GM18909 (cell line): ENCODE data around the gene COL6A1.
"Not testable (repeated sequence)": the region's sequence is repeated elsewhere in the genome, so short reads cannot be mapped to it uniquely, and the experiment has no call there.

Experiments used
- ATAC-seq: cut with Tn5 transposase; IDR thresholded peaks from one replicate; pipeline ENCODE4 v1.9.1; 2021; ENCODE audit warnings: mild to moderate bottlenecking; ENCODE audit not compliant: unreplicated experiment, poor library complexity

Gene COL6A1

DNA sequence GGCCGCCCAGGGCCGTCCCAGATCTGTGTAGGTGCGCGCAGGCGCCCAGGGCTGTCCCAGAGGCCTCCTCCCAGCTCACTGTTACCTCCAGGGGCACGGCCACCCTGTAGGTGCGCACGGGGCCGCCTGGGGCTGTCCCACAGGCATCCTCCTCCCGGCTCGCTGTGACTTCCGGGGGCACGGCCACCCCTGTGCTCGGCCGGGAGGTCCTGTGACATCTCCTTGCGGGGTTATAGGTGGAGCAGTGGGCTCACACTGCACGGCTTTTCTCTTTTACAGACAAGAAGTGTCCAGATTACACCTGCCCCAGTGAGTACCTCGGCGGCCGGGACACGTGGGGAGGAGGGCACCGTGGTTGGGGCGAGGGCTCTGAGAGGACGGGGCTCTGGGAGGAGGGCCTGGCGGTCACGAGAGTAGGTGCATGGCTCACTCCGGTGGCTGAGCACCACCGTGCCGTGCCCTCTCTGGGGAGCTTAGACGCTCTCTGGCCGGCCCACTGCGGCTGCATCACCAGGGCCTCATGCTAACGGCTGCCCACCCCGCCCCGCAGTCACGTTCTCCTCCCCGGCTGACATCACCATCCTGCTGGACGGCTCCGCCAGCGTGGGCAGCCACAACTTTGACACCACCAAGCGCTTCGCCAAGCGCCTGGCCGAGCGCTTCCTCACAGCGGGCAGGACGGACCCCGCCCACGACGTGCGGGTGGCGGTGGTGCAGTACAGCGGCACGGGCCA lies 21.4 kb downstream of the COL6A1 start:
- no peak for ATAC-seq

DNA sequence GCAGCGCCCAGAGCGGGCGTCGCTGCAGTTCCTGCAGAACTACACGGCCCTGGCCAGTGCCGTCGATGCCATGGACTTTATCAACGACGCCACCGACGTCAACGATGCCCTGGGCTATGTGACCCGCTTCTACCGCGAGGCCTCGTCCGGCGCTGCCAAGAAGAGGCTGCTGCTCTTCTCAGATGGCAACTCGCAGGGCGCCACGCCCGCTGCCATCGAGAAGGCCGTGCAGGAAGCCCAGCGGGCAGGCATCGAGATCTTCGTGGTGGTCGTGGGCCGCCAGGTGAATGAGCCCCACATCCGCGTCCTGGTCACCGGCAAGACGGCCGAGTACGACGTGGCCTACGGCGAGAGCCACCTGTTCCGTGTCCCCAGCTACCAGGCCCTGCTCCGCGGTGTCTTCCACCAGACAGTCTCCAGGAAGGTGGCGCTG lies 22.0 kb downstream of the COL6A1 start:
- no peak for ATAC-seq

- no peak for ATAC-seq
Measured at GRCh38 chr21:46004168-46004861, 22.7 kb downstream of the COL6A1 start.

DNA sequence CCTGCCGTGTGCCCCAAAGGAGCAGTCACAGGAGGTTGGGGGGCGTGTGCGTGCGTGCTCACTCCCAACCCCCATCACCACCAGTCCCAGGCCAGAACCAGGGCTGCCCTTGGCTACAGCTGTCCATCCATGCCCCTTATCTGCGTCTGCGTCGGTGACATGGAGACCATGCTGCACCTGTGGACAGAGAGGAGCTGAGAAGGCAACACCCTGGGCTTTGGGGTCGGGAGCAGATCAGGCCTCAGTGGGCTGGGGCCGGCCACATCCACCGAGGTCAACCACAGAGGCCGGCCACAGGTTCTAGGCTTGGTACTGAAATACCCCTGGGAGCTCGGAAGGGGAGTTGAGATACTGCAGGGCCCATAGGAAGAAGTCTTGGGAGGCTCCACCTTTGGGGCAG lies 23.5 kb downstream of the COL6A1 start:
- ATAC-seq: no peak

DNA sequence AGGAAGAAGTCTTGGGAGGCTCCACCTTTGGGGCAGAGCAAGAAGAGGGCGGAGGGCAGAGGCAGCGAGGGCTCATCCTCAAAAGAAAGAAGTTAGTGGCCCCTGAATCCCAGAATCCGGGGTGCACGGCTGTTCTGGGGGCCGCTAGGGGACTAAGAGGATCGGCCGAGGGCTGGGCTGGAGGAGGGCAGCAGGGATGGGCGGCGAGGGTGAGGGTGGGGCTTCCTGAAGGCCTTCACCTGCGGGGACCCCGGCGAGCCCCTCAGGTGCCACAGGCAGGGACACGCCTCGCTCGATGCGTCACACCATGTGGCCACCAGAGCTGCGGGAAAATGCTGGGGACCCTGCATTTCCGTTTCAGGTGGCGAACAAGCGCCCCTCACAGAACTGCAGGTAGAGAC lies 23.9 kb downstream of the COL6A1 start:
- ATAC-seq: no peak

DNA sequence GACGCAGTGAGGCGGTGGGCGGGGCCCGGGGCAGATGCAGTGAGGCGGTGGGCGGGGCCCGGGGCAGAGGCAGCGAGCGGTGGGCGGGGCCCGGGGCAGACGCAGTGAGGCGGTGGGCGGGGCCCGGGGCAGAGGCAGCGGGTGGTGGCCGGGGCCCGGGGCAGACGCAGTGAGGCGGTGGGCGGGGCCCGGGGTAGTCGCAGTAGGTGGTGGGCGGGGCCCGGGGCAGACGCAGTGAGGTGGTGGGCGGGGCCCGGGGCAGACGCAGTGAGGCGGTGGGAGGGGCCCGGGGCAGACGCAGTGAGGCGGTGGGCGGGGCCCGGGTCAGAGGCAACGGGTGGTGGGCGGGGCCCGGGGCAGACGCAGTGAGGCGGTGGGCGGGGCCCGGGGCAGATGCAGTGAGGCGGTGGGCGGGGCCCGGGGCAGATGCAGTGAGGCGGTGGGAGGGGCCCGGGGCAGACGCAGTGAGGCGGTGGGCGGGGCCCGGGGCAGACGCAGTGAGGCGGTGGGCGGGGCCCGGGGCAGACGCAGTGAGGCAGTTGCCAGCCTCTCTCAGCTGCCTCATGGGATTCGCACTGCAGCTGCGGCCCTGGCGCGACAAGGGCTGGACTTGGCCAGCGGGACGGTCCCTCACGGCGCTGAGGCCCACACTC lies 24.4 kb downstream of the COL6A1 start:
- ATAC-seq: not testable (repeated sequence)

DNA sequence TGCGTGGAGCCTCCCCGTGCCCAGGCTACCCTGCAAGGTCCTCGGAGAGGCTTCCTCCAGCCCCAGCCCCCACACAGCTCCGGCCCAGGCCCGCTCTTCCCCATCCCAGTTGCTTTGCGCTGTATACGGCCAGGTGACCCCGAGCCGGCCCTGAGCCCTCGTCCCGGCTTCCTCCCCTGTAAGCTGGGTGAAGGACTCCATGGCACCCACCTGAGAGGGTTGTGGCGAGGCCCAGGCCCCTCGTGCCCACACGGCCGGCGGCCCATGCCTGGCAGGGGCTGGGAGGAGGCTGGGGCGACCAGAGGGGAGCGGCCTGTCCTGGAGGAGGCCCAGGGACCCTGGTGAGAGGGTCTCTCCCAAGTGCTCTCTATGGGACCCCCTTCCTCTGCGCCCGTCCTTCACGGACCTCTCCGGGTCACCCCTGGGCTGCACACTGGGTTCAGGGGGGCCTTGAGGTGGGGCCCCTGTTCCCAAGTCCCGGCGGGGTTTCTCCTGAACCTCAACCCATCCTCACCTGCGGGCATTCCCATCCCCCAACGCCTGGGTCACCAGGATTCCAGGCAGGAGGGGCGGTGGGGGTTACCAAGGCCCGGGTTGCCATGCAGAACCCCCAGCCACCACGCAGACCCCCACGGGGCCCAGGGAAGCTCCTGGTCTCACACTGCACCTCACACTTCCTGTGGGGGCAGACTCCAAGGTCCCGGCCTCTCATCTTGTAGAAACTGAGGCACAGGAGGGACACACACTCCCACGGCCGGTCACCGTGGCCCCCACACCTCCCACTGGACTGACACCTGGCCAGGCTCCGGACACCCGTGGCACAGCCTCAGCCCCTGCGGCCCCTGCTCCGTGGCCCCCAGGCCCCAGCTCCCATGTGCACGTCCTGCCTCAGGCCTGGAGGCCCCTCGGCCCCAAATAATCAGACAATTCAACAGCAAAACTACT lies 25.2 kb downstream of the COL6A1 start:
- ATAC-seq: no peak

GRCh38 chr21:46007492-46007868 lies 25.9 kb downstream of the COL6A1 start:
- no peak for ATAC-seq

GRCh38 chr21:46008893-46009621 lies 27.5 kb downstream of the COL6A1 start:
- ATAC-seq: no peak

DNA sequence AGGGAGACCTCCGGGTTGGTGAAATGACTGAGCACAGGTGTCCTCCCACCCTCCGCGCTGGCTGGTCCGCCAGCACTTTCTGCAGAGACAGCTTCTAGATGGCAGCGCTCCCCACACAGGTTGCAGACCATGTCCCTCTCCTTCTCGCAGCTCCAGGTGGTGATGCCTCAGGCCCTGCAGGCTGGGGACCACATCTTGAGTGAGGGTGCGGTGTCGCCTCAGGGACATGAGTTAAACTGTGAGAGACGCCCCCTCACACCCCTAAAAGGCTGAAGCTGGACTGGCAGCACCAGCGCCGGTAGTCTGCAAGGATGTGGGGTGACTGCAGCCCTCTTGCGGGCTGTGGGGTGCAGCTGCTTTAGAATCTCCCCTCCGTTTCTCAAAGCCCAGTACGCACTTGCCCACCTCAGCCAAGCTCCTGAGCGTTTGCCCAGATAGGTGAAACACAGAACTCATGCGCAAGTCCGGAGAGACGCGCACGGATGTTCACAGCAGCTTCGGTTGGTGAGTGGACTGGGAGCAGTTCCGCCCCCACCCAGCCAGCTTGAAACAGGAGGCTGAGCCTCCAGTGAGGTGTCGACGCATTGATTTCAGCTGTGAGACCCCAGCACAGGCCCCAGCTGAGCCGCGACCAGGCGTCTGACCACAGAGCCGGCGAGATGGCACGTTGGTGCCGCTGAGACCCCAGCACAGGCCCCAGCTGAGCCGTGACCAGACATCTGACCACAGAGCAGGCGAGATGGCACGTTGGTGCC lies 28.6 kb downstream of the COL6A1 start:
- ATAC-seq: no peak

DNA sequence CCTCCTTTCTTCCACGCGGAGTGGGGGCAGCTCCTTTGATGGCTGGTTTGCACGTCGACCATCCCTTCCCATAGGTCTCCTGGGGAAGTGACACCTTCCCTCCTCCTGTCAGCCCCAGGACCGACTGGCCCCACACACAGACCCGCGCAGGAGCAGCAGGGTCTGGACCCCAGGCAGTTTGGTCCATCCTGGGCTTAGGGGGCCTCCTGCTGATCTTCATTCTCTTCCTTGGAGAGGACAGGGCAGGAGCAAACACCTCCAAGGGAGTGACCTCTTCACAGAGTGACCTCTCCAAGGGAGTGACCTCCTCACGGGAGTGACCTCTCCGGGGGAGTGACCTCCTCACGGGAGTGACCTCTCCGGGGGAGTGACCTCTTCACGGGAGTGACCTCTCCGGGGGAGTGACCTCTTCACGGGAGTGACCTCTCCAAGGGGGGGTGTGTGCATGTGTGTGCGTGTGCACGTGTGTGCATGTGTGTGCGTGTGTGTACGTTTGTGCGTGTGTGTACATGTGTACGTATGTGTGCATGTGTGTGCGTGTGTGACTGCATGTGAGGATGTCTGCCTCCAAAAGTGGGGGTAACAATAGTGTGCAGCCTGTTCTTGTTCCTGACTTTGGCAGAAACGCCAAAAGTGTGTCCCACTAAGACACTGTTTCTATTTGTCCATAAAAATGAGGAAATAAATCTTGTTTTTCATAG lies 29.8 kb downstream of the COL6A1 start:
- no peak for ATAC-seq

- ATAC-seq: no peak
Measured at GRCh38 chr21:46012154-46012553, 30.6 kb downstream of the COL6A1 start.

- no peak for ATAC-seq
Measured at GRCh38 chr21:46014828-46015227, 33.3 kb downstream of the COL6A1 start.

GRCh38 chr21:46017148-46017547 lies 35.6 kb downstream of the COL6A1 start:
- ATAC-seq: no peak

DNA sequence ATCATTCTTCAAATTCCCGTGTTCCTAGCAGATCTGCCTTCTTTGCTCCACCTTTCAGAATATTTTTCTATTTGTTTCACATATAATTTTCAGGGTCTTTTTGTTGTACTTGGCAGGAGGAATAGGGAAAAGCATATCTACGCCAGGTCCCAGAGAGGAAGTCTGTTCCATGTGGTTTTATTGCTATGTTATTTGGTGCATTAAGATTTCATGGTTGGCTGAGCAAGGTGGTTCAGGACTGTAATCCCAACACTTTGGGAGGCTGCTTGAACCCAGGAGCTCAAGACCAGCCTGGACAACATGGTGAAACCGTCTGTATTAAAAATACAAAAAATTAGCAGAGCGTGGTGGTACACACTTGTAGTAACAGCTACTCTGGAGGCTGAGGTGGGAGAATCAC lies 36.1 kb downstream of the COL6A1 start:
- ATAC-seq: no peak

GRCh38 chr21:46018615-46019014 lies 37.0 kb downstream of the COL6A1 start:
- ATAC-seq: no peak

- no peak for ATAC-seq
Measured at GRCh38 chr21:46020581-46020980, 39.0 kb downstream of the COL6A1 start.

DNA sequence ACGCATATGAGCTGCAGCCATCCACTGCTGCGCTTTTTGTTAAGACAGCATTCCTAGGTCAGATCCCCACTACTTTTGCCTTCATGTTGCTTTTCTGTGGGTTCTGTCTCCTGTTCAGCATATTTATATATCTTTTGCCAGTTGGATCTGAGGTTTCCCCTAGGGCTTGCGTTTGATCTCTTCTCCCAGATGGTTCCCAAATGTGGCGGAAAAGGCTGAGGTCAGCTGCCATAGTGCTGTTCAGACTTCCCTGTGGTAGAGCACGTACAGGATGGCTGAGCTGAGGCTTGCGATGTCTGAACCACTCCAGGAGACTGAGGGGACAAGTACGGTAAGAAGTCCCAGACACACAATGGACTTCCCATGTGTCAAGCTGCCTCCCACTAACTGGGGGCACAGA lies 39.8 kb downstream of the COL6A1 start:
- no peak for ATAC-seq
